Measurements from ENCODE around the gene WFDC13.

DNA sequence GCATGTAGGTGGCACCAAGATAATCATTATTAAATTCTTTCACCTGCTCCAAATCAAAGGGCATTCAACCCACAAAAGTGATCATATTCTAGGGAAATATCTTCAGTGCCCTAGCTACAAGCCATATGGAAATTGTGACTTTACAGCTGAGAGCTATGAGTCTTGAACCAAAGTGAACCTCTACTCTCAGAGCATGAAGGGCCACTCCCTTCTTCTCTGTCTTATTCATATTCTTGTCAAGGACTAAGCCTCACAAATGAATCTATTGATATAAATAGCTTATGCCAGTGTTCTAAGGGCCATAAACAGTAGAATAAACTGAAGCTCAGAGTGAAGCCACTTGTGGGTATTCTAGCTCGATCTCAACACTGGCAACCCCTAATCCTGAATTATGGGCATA lies 49.9 kb downstream of the WFDC13 start:
- TF ChIP-seq GATA2 (IDR thresholded peaks at IDR 0.05; ENCODE audit: low read depth, low read length) (no peak), GATA3 (IDR thresholded peaks at IDR 0.05; ENCODE audit: low read depth, low read length) (no peak)

Data from SH-SY5Y (cell line).